22Rv1 (cell line): ENCODE measurements around the gene C1QTNF12.
A peak's percentile ranks its signal among the peaks of the same experiment; 100 is the strongest.

Source experiments
- ZFX ChIP-seq: fragments of 450-650 bp; IDR thresholded peaks from 2 replicates; pipeline ENCODE4 v1.6.1; 2017; ENCODE audit warnings: antibody characterized with exemption, borderline replicate concordance
- TF ChIP-seq, protein P1 (sequence below): fragments of 450-650 bp; IDR thresholded peaks from 2 replicates; pipeline ENCODE4 v1.5.1; 2017; ENCODE audit warnings: mild to moderate bottlenecking

DNA sequence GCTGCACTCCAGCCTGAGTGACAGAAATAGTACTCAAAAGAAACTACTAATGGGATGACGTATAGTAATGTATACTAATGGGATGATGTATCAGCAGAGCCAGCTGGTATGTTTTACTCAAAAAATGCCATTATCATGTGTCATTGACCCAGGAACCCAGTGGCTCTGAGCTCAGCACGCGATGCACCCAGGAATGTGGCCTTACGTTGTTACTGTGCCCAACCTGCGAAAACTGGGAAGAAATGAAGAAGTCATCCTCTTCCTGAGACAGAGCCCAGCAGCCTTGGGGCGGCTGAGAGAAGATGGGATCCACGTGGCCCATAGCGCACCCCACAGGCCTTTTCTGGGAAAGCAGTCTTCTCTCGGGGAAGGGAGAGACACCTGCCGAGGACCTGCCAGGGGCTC, 18.3 kb upstream of the C1QTNF12 start:
- TF ChIP-seq, protein P1, sequence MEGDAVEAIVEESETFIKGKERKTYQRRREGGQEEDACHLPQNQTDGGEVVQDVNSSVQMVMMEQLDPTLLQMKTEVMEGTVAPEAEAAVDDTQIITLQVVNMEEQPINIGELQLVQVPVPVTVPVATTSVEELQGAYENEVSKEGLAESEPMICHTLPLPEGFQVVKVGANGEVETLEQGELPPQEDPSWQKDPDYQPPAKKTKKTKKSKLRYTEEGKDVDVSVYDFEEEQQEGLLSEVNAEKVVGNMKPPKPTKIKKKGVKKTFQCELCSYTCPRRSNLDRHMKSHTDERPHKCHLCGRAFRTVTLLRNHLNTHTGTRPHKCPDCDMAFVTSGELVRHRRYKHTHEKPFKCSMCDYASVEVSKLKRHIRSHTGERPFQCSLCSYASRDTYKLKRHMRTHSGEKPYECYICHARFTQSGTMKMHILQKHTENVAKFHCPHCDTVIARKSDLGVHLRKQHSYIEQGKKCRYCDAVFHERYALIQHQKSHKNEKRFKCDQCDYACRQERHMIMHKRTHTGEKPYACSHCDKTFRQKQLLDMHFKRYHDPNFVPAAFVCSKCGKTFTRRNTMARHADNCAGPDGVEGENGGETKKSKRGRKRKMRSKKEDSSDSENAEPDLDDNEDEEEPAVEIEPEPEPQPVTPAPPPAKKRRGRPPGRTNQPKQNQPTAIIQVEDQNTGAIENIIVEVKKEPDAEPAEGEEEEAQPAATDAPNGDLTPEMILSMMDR = peak; percentile 26
- no peak for TF ChIP-seq ZFX
